Coronary artery (tissue), 2 donors: ENCODE results near the gene GLT1D1.

Source experiments
- DNase-seq: peaks from one replicate; pipeline ENCODE4 v3.0.0-alpha.2; 2017; ENCODE audit warnings: low spot score
- H3K27ac ChIP-seq, 2 donors: fragments of 200-600 bp; sonication (generic); one replicate each; pipeline ENCODE4 v1.5.1; 2016 to 2019
- H3K4me3 ChIP-seq: fragments of 200-600 bp; sonication (generic); 2 replicates; pipeline ENCODE4 v1.5.1; 2016; ENCODE audit warnings: mild to moderate bottlenecking, moderate library complexity
- TF ChIP-seq, protein P1 (sequence below): fragments of 200-600 bp; sonication (generic); IDR thresholded peaks from one replicate; pipeline ENCODE4 v1.5.1; 2019; ENCODE audit warnings: antibody characterized with exemption

Gene GLT1D1

GRCh38 chr12:128976120-128976738 is 123.0 kb downstream of the GLT1D1 start:
- Histone ChIP-seq H3K4me3 (no peak overlapping the region), H3K27ac (no peak overlapping the region)
- no peak for DNase-seq
- TF ChIP-seq, protein P1, sequence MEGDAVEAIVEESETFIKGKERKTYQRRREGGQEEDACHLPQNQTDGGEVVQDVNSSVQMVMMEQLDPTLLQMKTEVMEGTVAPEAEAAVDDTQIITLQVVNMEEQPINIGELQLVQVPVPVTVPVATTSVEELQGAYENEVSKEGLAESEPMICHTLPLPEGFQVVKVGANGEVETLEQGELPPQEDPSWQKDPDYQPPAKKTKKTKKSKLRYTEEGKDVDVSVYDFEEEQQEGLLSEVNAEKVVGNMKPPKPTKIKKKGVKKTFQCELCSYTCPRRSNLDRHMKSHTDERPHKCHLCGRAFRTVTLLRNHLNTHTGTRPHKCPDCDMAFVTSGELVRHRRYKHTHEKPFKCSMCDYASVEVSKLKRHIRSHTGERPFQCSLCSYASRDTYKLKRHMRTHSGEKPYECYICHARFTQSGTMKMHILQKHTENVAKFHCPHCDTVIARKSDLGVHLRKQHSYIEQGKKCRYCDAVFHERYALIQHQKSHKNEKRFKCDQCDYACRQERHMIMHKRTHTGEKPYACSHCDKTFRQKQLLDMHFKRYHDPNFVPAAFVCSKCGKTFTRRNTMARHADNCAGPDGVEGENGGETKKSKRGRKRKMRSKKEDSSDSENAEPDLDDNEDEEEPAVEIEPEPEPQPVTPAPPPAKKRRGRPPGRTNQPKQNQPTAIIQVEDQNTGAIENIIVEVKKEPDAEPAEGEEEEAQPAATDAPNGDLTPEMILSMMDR: no peak

- no peak overlapping the region for H3K4me3 ChIP-seq
- no peak for DNase-seq
- H3K27ac ChIP-seq: no peak overlapping the region
- TF ChIP-seq, protein P1: no peak
These were observed 124.2 kb downstream of the GLT1D1 start for GRCh38 chr12:128977441-128977840.

GRCh38 chr12:128978067-128978466 is 124.8 kb downstream of the GLT1D1 start:
- H3K27ac ChIP-seq: no peak overlapping the region
- DNase-seq: no peak
- TF ChIP-seq, protein P1: no peak
- no peak overlapping the region for H3K4me3 ChIP-seq

DNA sequence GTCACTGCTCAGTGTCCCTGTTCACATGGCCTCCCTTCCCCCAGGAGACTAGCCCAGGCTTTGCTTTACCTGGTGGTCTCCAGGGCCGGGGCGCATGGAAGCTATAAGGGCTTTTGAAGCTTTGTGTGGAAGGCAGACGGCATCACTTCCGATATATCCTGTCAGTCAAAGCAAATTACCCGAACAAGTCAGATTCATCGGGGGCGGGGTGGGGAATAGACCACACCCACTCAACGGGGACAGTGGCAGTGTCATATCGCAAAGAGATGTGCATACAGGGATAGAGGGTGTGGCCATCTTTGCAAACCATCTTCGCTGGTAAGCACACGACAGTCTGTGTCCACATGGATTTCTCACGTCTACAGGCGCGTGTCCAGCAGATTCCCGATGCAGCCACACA is 127.3 kb downstream of the GLT1D1 start:
- no peak for DNase-seq
- TF ChIP-seq, protein P1: no peak
- H3K4me3 ChIP-seq: no peak overlapping the region
- no peak overlapping the region for H3K27ac ChIP-seq

DNA sequence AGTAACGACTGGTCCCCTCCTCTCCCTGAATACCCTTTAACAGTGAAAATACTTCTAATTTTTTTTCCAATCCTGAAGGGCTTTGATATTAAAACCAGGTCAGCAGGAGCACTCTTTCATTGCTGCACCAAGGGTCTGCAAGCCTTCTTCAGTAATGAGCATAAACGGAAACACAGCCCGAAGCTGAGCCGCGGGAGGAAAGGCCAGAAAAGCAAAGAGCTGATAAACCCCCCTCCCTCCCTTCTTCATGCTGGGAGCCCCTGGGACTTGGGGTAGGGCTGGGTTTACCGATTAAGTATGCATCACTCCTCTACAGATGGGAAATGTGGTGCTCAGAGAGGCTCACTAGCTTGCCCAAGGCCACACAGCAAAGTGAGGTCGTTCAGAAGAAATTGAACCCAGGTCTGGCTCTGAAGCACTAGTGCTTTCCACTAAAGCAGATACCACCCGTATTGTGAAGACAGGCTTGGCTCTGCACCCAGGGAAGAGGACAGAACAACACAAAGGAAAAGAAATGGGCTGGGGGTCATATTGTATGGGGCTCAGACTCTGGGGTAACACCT is 128.8 kb downstream of the GLT1D1 start:
- no peak overlapping the region for H3K27ac ChIP-seq
- no peak overlapping the region for H3K4me3 ChIP-seq
- TF ChIP-seq, protein P1: no peak
- no peak for DNase-seq

DNA sequence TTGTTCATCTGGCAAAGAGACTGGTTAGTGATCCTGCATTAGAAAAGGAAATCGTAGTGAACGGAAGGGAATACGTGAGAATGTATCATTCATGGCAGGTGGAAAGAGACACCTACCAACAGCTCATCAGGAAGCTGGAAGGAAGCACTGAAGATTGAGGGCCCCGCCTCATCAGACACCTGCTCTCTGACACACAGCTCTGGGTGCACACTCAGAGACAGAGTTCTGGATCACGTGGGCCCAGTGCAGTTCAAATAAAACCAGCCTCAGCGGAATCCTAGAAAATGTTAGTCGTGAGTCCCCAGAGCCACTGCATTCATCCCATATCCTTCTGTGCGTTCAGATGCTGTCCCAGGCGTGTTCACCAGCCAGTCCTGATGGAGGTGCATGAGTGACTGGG is 129.7 kb downstream of the GLT1D1 start:
- DNase-seq: no peak
- Histone ChIP-seq H3K4me3 (no peak overlapping the region), H3K27ac (no peak overlapping the region)
- TF ChIP-seq, protein P1: no peak

- Histone ChIP-seq H3K4me3 (no peak overlapping the region), H3K27ac (no peak overlapping the region)
- TF ChIP-seq, protein P1: no peak
- no peak for DNase-seq
These were observed 130.1 kb downstream of the GLT1D1 start for GRCh38 chr12:128983371-128983770.
